Measurements from ENCODE around the gene AEBP1.

GRCh38 chr7:44150466-44150832, 46.3 kb downstream of the AEBP1 start:
- TF ChIP-seq CTCF (IDR thresholded peaks at IDR 0.05) (no peak), POLR2A (IDR thresholded peaks at IDR 0.05; ENCODE audit: low read depth) (no peak), EP300 (IDR thresholded peaks at IDR 0.05) (no peak)

All from esophagus muscularis mucosa (tissue), 4 donors.